Motor neuron (in vitro differentiated cells): ENCODE data around the gene DMBT1. TPM values are rescaled to one million over a fixed set of nuclear protein-coding genes. Genes with fewer than 3 reads are reported as not detected.
A peak's percentile ranks its signal among the peaks of the same experiment; 100 is the strongest.
"Not testable (repeated sequence)": the region's sequence is repeated elsewhere in the genome, so short reads cannot be mapped to it uniquely, and the experiment has no call there.

ENCODE experiments used
- ATAC-seq, 8 experiments: fragments of 200-7000 bp; cut with Tn5 transposase; replicated peaks in 6 of 8; 2 replicates each; pipeline ENCODE4 v1.8.0; 2021; ENCODE audit warnings: mild to moderate bottlenecking in 8 of 8, moderate library complexity in 8 of 8
- H3K27ac ChIP-seq, 2 donors: fragments of 250-450 bp; sonication (Bioruptor Pico); 2 replicates each; pipeline ENCODE4 v1.9.0; 2021; ENCODE audit warnings: antibody characterized with exemption in 2 of 2, mild to moderate bottlenecking in 2 of 2, moderate library complexity in 1 of 2
- H3K4me1 ChIP-seq, 2 donors: fragments of 250-450 bp; sonication (Bioruptor Pico); replicated peaks in 1 of 2; 2 replicates each; pipeline ENCODE4 v1.6.1; 2021; ENCODE audit warnings: antibody characterized with exemption in 2 of 2, mild to moderate bottlenecking in 2 of 2, moderate library complexity in 1 of 2
- H3K4me3 ChIP-seq, 5 donors: fragments of 250-450 bp; sonication (Bioruptor Pico); 2 replicates each; pipeline ENCODE4 v1.9.0; 2021; ENCODE audit warnings: antibody characterized with exemption in 5 of 5, mild to moderate bottlenecking in 5 of 5, moderate library complexity in 4 of 5
- WGBS, 10 experiments: fragments of 450-650 bp; shearing (Covaris generic); methylation state at CpG; one replicate each; pipeline ENCODE4 v1.0.0; 2022; 5-methylcytosine and 5-hydroxymethylcytosine counted together
- in situ Hi-C, 9 experiments: fragments of 400-800 bp; cut with MboI; loops; one replicate each; pipeline ENCODE4 v1.15.0; 2021; ENCODE audit warnings: low sequenced_read_pairs in 9 of 9, low pct_unique_long_range_greater_than_20kb in 2 of 9; ENCODE audit not compliant: unreplicated experiment in 9 of 9
- total RNA-seq, 8 experiments: library from RNA; unstranded; fragments of 300-600 nt; gene quantifications; 2 replicates each; pipeline versions ENCODE4 v1.2.3 to v1.2.4, GENCODE V29; 2022

Gene DMBT1
- total RNA-seq, 8 experiments from 2014 or later: 0.03 to 0.76 (median 0.09) TPM; not detected in 3

- Histone ChIP-seq H3K27ac (no peak overlapping the region), H3K4me3 (no peak overlapping the region), H3K4me1 (no peaks in the 10 kb centered on the region)
- ATAC-seq: peak in 3 of 8 experiments; percentile 37 to 43 (median 39)
- in situ Hi-C loops: loop anchor here (10.0 to 25.0 kb wide), 3 partner anchors 262 to 280 kb away; no protein-coding TSS in a partner anchor
- WGBS, 10 experiments: 0 to 80% (median 38%) methylated on average over 1 to 4 of the region's 5 CpGs; no CpG with 5 or more reads in 4 of the 10 experiments
Observed at GRCh38 chr10:122567056-122567660, 6.6 kb downstream of the DMBT1 start.

GRCh38 chr10:122568551-122568950, 8.0 kb downstream of the DMBT1 start:
- in situ Hi-C loops: loop anchor here (10.0 to 25.0 kb wide), 3 partner anchors 264 to 281 kb away; no protein-coding TSS in a partner anchor
- Histone ChIP-seq H3K4me3 (no peak overlapping the region), H3K27ac (no peak overlapping the region), H3K4me1 (no peaks in the 10 kb centered on the region)
- no peak for ATAC-seq
- WGBS, 10 experiments: 30 to 100% (median 79%) methylated on average over 2 to 6 of the region's 8 CpGs

- no peak for ATAC-seq
- WGBS, 10 experiments: 0 to 72% (median 23%) methylated on average over 2 to 4 of the region's 6 CpGs; no CpG with 5 or more reads in 6 of the 10 experiments
- Histone ChIP-seq H3K4me3 (no peak overlapping the region), H3K4me1 (no peaks in the 10 kb centered on the region), H3K27ac (no peak overlapping the region)
- in situ Hi-C loops: loop anchor here in 7 of 9 experiments (25.0 kb wide), 1 partner anchor 284 kb away; no protein-coding TSS in a partner anchor
Observed at GRCh38 chr10:122570920-122571319, 10.4 kb downstream of the DMBT1 start.

GRCh38 chr10:122571892-122572291, 11.3 kb downstream of the DMBT1 start:
- whole genome bisulfite sequencing, 10 experiments: 50 to 83% (median 80%) methylated on average over 1 to 3 of the region's 3 CpGs; no CpG with 5 or more reads in 5 of the 10 experiments
- H3K4me1 ChIP-seq: no peaks in the 10 kb centered on the region
- no peak for ATAC-seq
- H3K4me3 ChIP-seq: no peak overlapping the region
- in situ Hi-C loops: loop anchor here in 7 of 9 experiments (25.0 kb wide), 1 partner anchor 285 kb away; no protein-coding TSS in a partner anchor
- H3K27ac ChIP-seq: no peak overlapping the region

- in situ Hi-C loops: no loop called here
- 0 to 100% (median 10%) methylated on average over 1 to 2 of the region's 3 CpGs; no CpG with 5 or more reads in 7 of the 10 experiments for WGBS, 10 experiments
- no peak for ATAC-seq
- no peak overlapping the region for H3K27ac ChIP-seq
- no peaks in the 10 kb centered on the region for H3K4me1 ChIP-seq
- no peak overlapping the region for H3K4me3 ChIP-seq
Observed at GRCh38 chr10:122575776-122576175, 15.2 kb downstream of the DMBT1 start.

- no peaks in the 10 kb centered on the region for H3K4me1 ChIP-seq
- ATAC-seq: no peak
- 8 to 72% (median 60%) methylated on average over 1 to 6 of the region's 6 CpGs; no CpG with 5 or more reads in 7 of the 10 experiments for WGBS, 10 experiments
- no peak overlapping the region for H3K4me3 ChIP-seq
- H3K27ac ChIP-seq: no peak overlapping the region
- in situ Hi-C loops: no loop called here
Observed at GRCh38 chr10:122576291-122576690, 15.7 kb downstream of the DMBT1 start.

GRCh38 chr10:122577311-122577885, 16.8 kb downstream of the DMBT1 start:
- no peak for ATAC-seq
- in situ Hi-C loops: no loop called here
- Histone ChIP-seq H3K27ac (no peak overlapping the region), H3K4me1 (no peaks in the 10 kb centered on the region), H3K4me3 (no peak overlapping the region)
- 0 to 93% (median 50%) methylated on average over 1 to 7 of the region's 12 CpGs; no CpG with 5 or more reads in 2 of the 10 experiments for WGBS, 10 experiments

GRCh38 chr10:122586070-122586469, 25.5 kb downstream of the DMBT1 start:
- H3K4me1 ChIP-seq, H3K4me3 ChIP-seq, ATAC-seq, H3K27ac ChIP-seq, in situ Hi-C loops: not testable (repeated sequence)
- 0% methylated on average over 1 of the region's 7 CpGs; no CpG with 5 or more reads in 9 of the 10 experiments for WGBS, 10 experiments

GRCh38 chr10:122587098-122587760, 26.7 kb downstream of the DMBT1 start:
- no peak overlapping the region for H3K4me3 ChIP-seq
- 40 to 100% (median 52%) methylated on average over 1 to 6 of the region's 6 CpGs; no CpG with 5 or more reads in 4 of the 10 experiments for WGBS, 10 experiments
- H3K27ac ChIP-seq: no peak overlapping the region
- peak in 2 of 8 experiments; percentile 76 to 89 for ATAC-seq
- in situ Hi-C loops: no loop called here
- no peaks in the 10 kb centered on the region for H3K4me1 ChIP-seq

- H3K27ac ChIP-seq: no peak overlapping the region
- WGBS, 10 experiments: 60 to 83% (median 72%) methylated on average over 1 to 2 of the region's 3 CpGs; no CpG with 5 or more reads in 6 of the 10 experiments
- no peaks in the 10 kb centered on the region for H3K4me1 ChIP-seq
- in situ Hi-C loops: no loop called here
- H3K4me3 ChIP-seq: no peak overlapping the region
- no peak for ATAC-seq
Observed at GRCh38 chr10:122588381-122588780, 27.8 kb downstream of the DMBT1 start.

- no peaks in the 10 kb centered on the region for H3K4me1 ChIP-seq
- in situ Hi-C loops: no loop called here
- no peak overlapping the region for H3K4me3 ChIP-seq
- WGBS, 10 experiments: 40 to 57% (median 50%) methylated on average over 1 to 3 of the region's 3 CpGs; no CpG with 5 or more reads in 5 of the 10 experiments
- H3K27ac ChIP-seq: no peak overlapping the region
- ATAC-seq: no peak
Observed at GRCh38 chr10:122590153-122590552, 29.6 kb downstream of the DMBT1 start.

- 30 to 67% (median 46%) methylated on average over 2 to 3 of the region's 3 CpGs; no CpG with 5 or more reads in 7 of the 10 experiments for WGBS, 10 experiments
Observed at GRCh38 chr10:122591736-122592135, 31.2 kb downstream of the DMBT1 start.

GRCh38 chr10:122592161-122592560, 31.6 kb downstream of the DMBT1 start:
- Histone ChIP-seq H3K27ac (no peak overlapping the region), H3K4me3 (no peak overlapping the region), H3K4me1 (no peaks in the 10 kb centered on the region)
- WGBS, 10 experiments: 17 to 35% (median 31%) methylated on average over 1 to 2 of the region's 10 CpGs; no CpG with 5 or more reads in 7 of the 10 experiments
- in situ Hi-C loops: no loop called here
- no peak for ATAC-seq

More at GRCh38 chr10:122591736-122592135, 31.2 kb downstream of the DMBT1 start:
- Histone ChIP-seq H3K4me1 (no peaks in the 10 kb centered on the region), H3K4me3 (no peak overlapping the region), H3K27ac (no peak overlapping the region)
- no peak for ATAC-seq
- in situ Hi-C loops: no loop called here
